MCF 10A (cell line): ENCODE measurements around the gene SYT1. TPM values are rescaled to one million over a fixed set of nuclear protein-coding genes. Genes with fewer than 3 reads are reported as not detected.
A peak's percentile ranks its signal among the peaks of the same experiment; 100 is the strongest.

ENCODE experiments used
- BruUV-seq: library from RNA; stranded (reverse); fragments of 400-500 nt; replicated peaks from 2 replicates; lab custom pipeline; 2021; lab: Mats Ljungman, UMichigan
- CTCF ChIA-PET: fragments of 300-600 bp; sonication (Branson Sonifier 250); formaldehyde crosslinking; extraction: SDS; loops from one replicate; lab custom pipeline; 2021; ENCODE audit warnings: antibody characterized with exemption, inconsistent platforms; lab: Yijun Ruan, JAX
- POLR2A ChIA-PET: fragments of 300-600, 350-650 bp; sonication (Branson Sonifier 250); formaldehyde crosslinking; extraction: SDS; loops from one replicate; lab custom pipeline; 2020; ENCODE audit warnings: antibody characterized with exemption, inconsistent platforms; lab: Yijun Ruan, JAX
- DNase-seq: peaks from one replicate; pipeline ENCODE4 v3.0.0-alpha.2; 2018; ENCODE audit not compliant: unreplicated experiment
- H3K27ac Mint-ChIP-seq: one replicate; pipeline ENCODE4 v1.8.0; 2022; ENCODE audit warnings: mild to moderate bottlenecking, low read depth, mixed read lengths; ENCODE audit not compliant: unreplicated experiment
- H3K27me3 Mint-ChIP-seq: one replicate; pipeline ENCODE4 v1.8.0; 2022; ENCODE audit warnings: mixed read lengths; ENCODE audit not compliant: insufficient read depth, unreplicated experiment
- H3K36me3 Mint-ChIP-seq: one replicate; pipeline ENCODE4 v1.8.0; 2022; ENCODE audit warnings: mild to moderate bottlenecking, moderate library complexity, mixed read lengths; ENCODE audit not compliant: insufficient read depth, unreplicated experiment
- H3K4me1 Mint-ChIP-seq: one replicate; pipeline ENCODE4 v1.8.0; 2022; ENCODE audit warnings: mixed read lengths; ENCODE audit not compliant: insufficient read depth, unreplicated experiment
- H3K4me3 Mint-ChIP-seq: one replicate; pipeline ENCODE4 v1.8.0; 2022; ENCODE audit warnings: mild to moderate bottlenecking, moderate library complexity, mixed read lengths; ENCODE audit not compliant: unreplicated experiment
- H3K9me3 Mint-ChIP-seq: one replicate; pipeline ENCODE4 v1.8.0; 2022; ENCODE audit warnings: mixed read lengths; ENCODE audit not compliant: unreplicated experiment
- intact Hi-C: fragments of 100-400 bp; cut with micrococcal nuclease; formaldehyde crosslinking; loops from 2 replicates; pipeline ENCODE4 v1.14.1; 2022
- total RNA-seq: library from RNA; stranded (reverse); gene quantifications from 2 replicates; pipeline ENCODE4 v1.2.3, GENCODE V29; 2022
- TF ChIP-seq, protein P1 (sequence below): fragments of 200-600 bp; IDR thresholded peaks from one replicate; pipeline ENCODE4 v1.8.0; 2022; ENCODE audit warnings: antibody characterized with exemption, mild to moderate bottlenecking; ENCODE audit not compliant: unreplicated experiment

The SYT1 gene
- total RNA-seq, 1 experiment from 2014 or later = 7.4 TPM

DNA sequence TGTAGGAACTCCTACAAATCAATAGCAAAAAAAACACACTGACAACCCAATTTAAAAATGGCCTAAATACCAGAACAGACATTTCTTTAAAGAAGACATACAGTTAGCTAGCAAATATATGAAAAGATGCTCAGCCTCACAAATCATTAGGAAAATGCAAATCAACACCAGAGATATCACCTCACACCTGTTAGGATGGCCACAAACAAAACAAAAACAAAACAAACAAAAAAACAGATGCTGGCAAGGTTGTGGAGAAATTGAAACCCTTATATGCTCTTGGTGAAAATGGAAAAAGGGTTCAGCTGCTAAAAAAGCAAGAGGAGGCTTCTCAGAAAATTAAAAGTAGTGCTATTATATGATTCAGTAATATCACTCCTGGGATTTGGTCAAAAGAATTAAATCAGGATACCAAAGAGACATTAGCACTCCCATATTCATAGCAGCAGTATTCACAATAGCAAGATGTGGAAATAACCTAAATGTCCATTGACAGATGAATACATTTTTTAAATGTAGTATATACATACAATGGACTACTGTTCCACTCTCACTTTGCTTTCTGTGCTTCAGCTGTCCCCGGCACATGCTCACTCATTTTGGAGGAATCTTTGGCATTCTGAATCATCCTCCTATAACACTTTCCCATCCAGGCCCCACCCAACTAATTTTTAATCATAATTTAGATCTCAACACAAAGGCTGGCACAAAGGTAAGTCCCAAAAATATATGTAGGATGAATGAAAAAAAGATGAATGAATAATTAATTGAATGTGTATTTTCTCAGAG is 99.1 kb downstream of the SYT1 start:
- Mint-ChIP-seq H3K9me3 (no peaks in the 10 kb centered on the region), H3K27me3 (no peaks in the 10 kb centered on the region), H3K27ac (peak overlapping the region; percentile 79), H3K4me3 (peak overlapping the region; percentile 22), H3K4me1 (peaks cover 10% of the 10 kb centered on the region), H3K36me3 (no peaks in the 10 kb centered on the region)
- TF ChIP-seq, protein P1, sequence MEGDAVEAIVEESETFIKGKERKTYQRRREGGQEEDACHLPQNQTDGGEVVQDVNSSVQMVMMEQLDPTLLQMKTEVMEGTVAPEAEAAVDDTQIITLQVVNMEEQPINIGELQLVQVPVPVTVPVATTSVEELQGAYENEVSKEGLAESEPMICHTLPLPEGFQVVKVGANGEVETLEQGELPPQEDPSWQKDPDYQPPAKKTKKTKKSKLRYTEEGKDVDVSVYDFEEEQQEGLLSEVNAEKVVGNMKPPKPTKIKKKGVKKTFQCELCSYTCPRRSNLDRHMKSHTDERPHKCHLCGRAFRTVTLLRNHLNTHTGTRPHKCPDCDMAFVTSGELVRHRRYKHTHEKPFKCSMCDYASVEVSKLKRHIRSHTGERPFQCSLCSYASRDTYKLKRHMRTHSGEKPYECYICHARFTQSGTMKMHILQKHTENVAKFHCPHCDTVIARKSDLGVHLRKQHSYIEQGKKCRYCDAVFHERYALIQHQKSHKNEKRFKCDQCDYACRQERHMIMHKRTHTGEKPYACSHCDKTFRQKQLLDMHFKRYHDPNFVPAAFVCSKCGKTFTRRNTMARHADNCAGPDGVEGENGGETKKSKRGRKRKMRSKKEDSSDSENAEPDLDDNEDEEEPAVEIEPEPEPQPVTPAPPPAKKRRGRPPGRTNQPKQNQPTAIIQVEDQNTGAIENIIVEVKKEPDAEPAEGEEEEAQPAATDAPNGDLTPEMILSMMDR = no peak
- ChIA-PET CTCF (no interaction called here), POLR2A (interaction anchor here (0.6 kb wide), 1 partner anchor 298 kb away, joined by 3 read pairs; no protein-coding TSS in a partner anchor)
- no TSS peak for BruUV-seq
- DNase-seq = peak; percentile 21
- intact Hi-C loops = no loop called here

DNA sequence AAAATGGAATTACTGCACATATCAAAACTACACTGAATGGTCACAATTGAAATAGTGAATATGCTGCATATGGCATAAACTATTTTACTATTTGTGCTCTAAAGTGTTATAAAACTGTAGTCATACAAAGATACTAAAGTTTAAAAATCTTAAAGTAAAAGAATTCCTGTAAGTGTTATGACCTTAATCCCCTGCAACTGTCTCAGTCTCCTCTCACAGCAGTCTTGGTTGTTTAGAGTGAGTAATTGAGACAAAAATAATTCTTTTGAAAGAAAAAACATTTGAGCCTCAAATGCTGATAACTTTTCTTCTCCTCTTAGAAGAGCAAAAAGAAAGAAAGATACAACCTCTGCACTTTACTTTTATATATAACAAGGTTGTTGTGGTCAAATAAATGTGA is 99.9 kb downstream of the SYT1 start:
- no peak for DNase-seq
- no peak overlapping the region for H3K4me3 Mint-ChIP-seq
- no peak overlapping the region for H3K27ac Mint-ChIP-seq
- H3K36me3 Mint-ChIP-seq = no peaks in the 10 kb centered on the region
- H3K9me3 Mint-ChIP-seq = no peaks in the 10 kb centered on the region
- H3K4me1 Mint-ChIP-seq = peaks cover 10% of the 10 kb centered on the region
- intact Hi-C loops = no loop called here
- TF ChIP-seq, protein P1 = no peak
- no peaks in the 10 kb centered on the region for H3K27me3 Mint-ChIP-seq
- ChIA-PET CTCF (no interaction called here), POLR2A (no interaction called here)
- BruUV-seq = no TSS peak

GRCh38 chr12:78966062-78966461 is 101.5 kb downstream of the SYT1 start:
- ChIA-PET POLR2A (no interaction called here), CTCF (no interaction called here)
- no peak for DNase-seq
- peaks cover 16% of the 10 kb centered on the region for H3K4me1 Mint-ChIP-seq
- TF ChIP-seq, protein P1 = no peak
- no peaks in the 10 kb centered on the region for H3K9me3 Mint-ChIP-seq
- H3K36me3 Mint-ChIP-seq = no peaks in the 10 kb centered on the region
- intact Hi-C loops = no loop called here
- H3K27ac Mint-ChIP-seq = no peak overlapping the region
- no TSS peak for BruUV-seq
- H3K27me3 Mint-ChIP-seq = no peaks in the 10 kb centered on the region
- no peak overlapping the region for H3K4me3 Mint-ChIP-seq

GRCh38 chr12:78966926-78967325 is 102.4 kb downstream of the SYT1 start:
- ChIA-PET CTCF (no interaction called here), POLR2A (interaction anchor here (0.6 kb wide), 1 partner anchor 19 kb away, joined by 3 read pairs; no protein-coding TSS in a partner anchor)
- no TSS peak for BruUV-seq
- DNase-seq = no peak
- H3K36me3 Mint-ChIP-seq = no peaks in the 10 kb centered on the region
- TF ChIP-seq, protein P1 = no peak
- H3K4me3 Mint-ChIP-seq = no peak overlapping the region
- H3K9me3 Mint-ChIP-seq = no peaks in the 10 kb centered on the region
- peaks cover 16% of the 10 kb centered on the region for H3K4me1 Mint-ChIP-seq
- H3K27ac Mint-ChIP-seq = no peak overlapping the region
- no peaks in the 10 kb centered on the region for H3K27me3 Mint-ChIP-seq
- intact Hi-C loops = no loop called here
